Aorta (tissue), 5 donors: ENCODE data around the gene TUBB6. TPM values are rescaled to one million over a fixed set of nuclear protein-coding genes. Genes with fewer than 3 reads are reported as not detected.
A peak's percentile ranks its signal among the peaks of the same experiment; 100 is the strongest.

ENCODE experiments used
- ATAC-seq: fragments of 200-7000 bp; cut with Tn5 transposase; one replicate; pipeline ENCODE4 v1.9.1; 2022; ENCODE audit warnings: moderate library complexity; ENCODE audit not compliant: low FRiP score
- DNase-seq, 2 donors: peaks; one replicate each; pipeline ENCODE4 v3.0.0-alpha.2; 2020
- H3K27ac ChIP-seq, 2 donors: one replicate each; pipeline ENCODE4 v1.5.1; 2013; ENCODE audit warnings: low read length in 2 of 2, mild to moderate bottlenecking in 2 of 2, moderate library complexity in 2 of 2, control low read depth in 1 of 2, inconsistent platforms in 1 of 2, low read depth in 1 of 2
- H3K27me3 ChIP-seq, 2 donors: one replicate each; pipeline ENCODE4 v1.6.1; 2013; ENCODE audit warnings: control low read depth in 1 of 2, low read length in 1 of 2, mild to moderate bottlenecking in 1 of 2, moderate library complexity in 1 of 2; ENCODE audit not compliant: insufficient read depth in 2 of 2, control insufficient read depth in 1 of 2
- H3K36me3 ChIP-seq, 2 donors: one replicate each; pipeline ENCODE4 v1.6.1; 2013; ENCODE audit warnings: control low read depth in 1 of 2, low read length in 1 of 2, mild to moderate bottlenecking in 1 of 2; ENCODE audit not compliant: insufficient read depth in 2 of 2, control insufficient read depth in 1 of 2
- H3K4me1 ChIP-seq, 2 donors: one replicate each; pipeline ENCODE4 v1.6.1; 2013; ENCODE audit warnings: low read length in 2 of 2, control low read depth in 1 of 2, mild to moderate bottlenecking in 1 of 2, moderate library complexity in 1 of 2; ENCODE audit not compliant: insufficient read depth in 2 of 2, control insufficient read depth in 1 of 2
- H3K4me3 ChIP-seq, 2 donors: one replicate each; pipeline ENCODE4 v1.5.1; 2013; ENCODE audit warnings: low read length in 2 of 2, control low read depth in 1 of 2, mild to moderate bottlenecking in 1 of 2
- H3K9me3 ChIP-seq: one replicate; pipeline ENCODE4 v1.6.1; 2013; ENCODE audit warnings: mild to moderate bottlenecking, low read length; ENCODE audit not compliant: control insufficient read depth
- WGBS, 2 donors: extraction: QIAGEN DNeasy Blood & Tissue Kit; methylation state at CpG; one replicate each; pipeline ENCODE4 v1.1.7; 2013; 5-methylcytosine and 5-hydroxymethylcytosine counted together
- intact Hi-C, 2 donors: fragments of 100-400 bp; cut with DNase I; formaldehyde crosslinking; loops; one replicate each; pipeline versions ENCODE4 v1.14.2 to v1.15.0; 2022
- polyA plus RNA-seq, 2 donors: library from polyadenylated mRNA; stranded (reverse); fragments of 200-250 nt; gene quantifications; one replicate each; pipeline ENCODE4 v1.2.3, GENCODE V29; 2013
- total RNA-seq, 2 donors: library from RNA; stranded (reverse); fragmentation: NEBNext Ultra II Directional; extraction: Animal tissue kit (Norgen Biotek cat#: 25700); gene quantifications; one replicate each; pipeline ENCODE4 v1.2.1, GENCODE V29; 2021
- donor health status: healthy with polysubstance abuse.
- donor health status: Bipolar disorder and iron deficiency.
- donor health status: DM: no; HTN: no; CAD: no.
- donor health status: DM: no; HTN: no; CAD: no.
- donor health status: DM: yes; HTN: yes; CAD: no.

TUBB6 gene
- total and polyA plus RNA-seq, 4 donors: 137 to 257 (median 171) TPM

DNA sequence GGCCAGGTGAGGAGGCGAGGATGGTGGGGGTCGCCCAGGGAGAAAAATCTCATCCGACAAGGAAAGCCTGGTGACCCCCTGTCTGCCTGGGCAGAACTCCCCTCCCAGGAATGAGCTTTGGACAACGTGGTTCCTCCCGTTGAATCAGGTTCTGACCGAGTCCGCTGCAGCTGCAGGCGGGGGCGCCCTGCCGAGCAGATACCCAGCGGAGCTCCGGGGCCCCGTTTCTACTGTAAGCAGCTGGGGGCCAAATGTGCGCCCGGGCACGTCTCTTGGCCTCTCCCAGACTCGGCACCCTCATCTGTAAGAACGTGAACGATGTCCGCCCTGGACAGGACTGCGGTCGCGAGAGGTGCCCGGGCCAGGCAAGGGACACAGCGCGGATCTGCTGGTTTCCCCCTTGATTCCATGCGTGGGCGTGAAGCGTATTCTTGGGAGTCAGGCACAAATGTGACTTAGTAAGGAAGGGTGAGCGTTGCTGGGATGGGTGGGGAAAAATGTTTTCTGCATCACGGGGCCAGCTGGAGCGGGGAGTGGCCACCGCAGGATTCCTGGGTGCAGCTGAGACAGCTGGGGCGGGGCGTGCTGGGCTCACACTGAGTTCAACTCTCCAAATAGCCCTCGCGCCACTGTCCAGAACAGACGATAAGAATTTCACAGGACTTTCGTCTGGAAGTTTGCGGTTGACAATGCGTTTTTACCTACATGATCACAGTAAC lies 20.2 kb upstream of the TUBB6 start:
- Histone ChIP-seq H3K4me1 (no peaks in the 10 kb centered on the region), H3K27me3 (no peaks in the 10 kb centered on the region), H3K36me3 (no peaks in the 10 kb centered on the region), H3K4me3 (peak overlapping the region; percentile 3), H3K9me3 (no peaks in the 10 kb centered on the region), H3K27ac (peak overlapping the region; percentile 46 to 66)
- ATAC-seq (peak; percentile 93), DNase-seq (peak; percentile 91 to 95)
- intact Hi-C loops: no loop called here
- 1 to 2% methylated on average over 40 to 41 of the region's 41 CpGs for WGBS, 2 donors

- DNase-seq (no peak), ATAC-seq (peak; percentile 1)
- 6 to 8% methylated on average over 10 of the region's 10 CpGs for WGBS, 2 donors
- Histone ChIP-seq H3K27ac (peak overlapping the region; percentile 8 to 60), H3K4me3 (peak overlapping the region; percentile 3), H3K4me1 (no peaks in the 10 kb centered on the region), H3K9me3 (no peaks in the 10 kb centered on the region), H3K36me3 (no peaks in the 10 kb centered on the region), H3K27me3 (no peaks in the 10 kb centered on the region)
- intact Hi-C loops: no loop called here
Observed at GRCh38 chr18:12288403-12288755, 19.7 kb upstream of the TUBB6 start.

GRCh38 chr18:12290086-12290485 lies 18.0 kb upstream of the TUBB6 start:
- 85 to 88% methylated on average over 2 of the region's 2 CpGs for WGBS, 2 donors
- Histone ChIP-seq H3K9me3 (no peaks in the 10 kb centered on the region), H3K4me1 (no peaks in the 10 kb centered on the region), H3K4me3 (no peak overlapping the region), H3K27me3 (no peaks in the 10 kb centered on the region), H3K27ac (no peak overlapping the region), H3K36me3 (no peaks in the 10 kb centered on the region)
- DNase-seq: peak in 1 of 2 donors; percentile 25
- intact Hi-C loops: no loop called here
- no peak for ATAC-seq

- intact Hi-C loops: no loop called here
- 95% methylated on average over 6 of the region's 6 CpGs for WGBS, 2 donors
- Histone ChIP-seq H3K27ac (no peak overlapping the region), H3K27me3 (no peaks in the 10 kb centered on the region), H3K4me3 (no peak overlapping the region), H3K36me3 (no peaks in the 10 kb centered on the region), H3K4me1 (no peaks in the 10 kb centered on the region), H3K9me3 (no peaks in the 10 kb centered on the region)
- DNase-seq: no peak
- ATAC-seq: no peak
Observed at GRCh38 chr18:12291161-12291560, 16.9 kb upstream of the TUBB6 start.

DNA sequence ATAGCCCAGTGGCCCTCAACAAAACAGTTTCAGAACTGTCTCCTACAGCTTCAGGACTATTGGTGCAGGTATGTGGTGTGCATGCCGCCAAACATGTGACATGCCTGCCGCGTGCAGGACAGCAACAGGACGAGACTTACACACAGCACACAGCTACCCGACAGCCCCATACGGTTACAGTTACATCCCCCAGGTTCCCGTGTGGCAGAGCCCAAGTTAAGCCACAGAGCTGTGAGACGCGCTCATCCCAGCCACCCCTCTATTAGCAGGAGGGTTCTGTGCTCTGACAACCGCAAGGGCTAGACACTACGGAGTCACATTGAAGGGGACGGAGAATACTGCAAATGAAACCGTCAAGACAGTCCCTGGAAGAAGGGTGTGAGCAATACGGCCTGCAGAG lies 16.4 kb upstream of the TUBB6 start:
- H3K9me3 ChIP-seq: no peaks in the 10 kb centered on the region
- H3K4me3 ChIP-seq: no peak overlapping the region
- 95 to 97% methylated on average over 14 of the region's 14 CpGs for WGBS, 2 donors
- intact Hi-C loops: no loop called here
- DNase-seq: no peak
- no peak for ATAC-seq
- no peaks in the 10 kb centered on the region for H3K36me3 ChIP-seq
- no peaks in the 10 kb centered on the region for H3K4me1 ChIP-seq
- H3K27ac ChIP-seq: no peak overlapping the region
- H3K27me3 ChIP-seq: no peaks in the 10 kb centered on the region

- WGBS, 2 donors: 82 to 84% methylated on average over 11 of the region's 11 CpGs
- Histone ChIP-seq H3K27me3 (no peaks in the 10 kb centered on the region), H3K9me3 (peaks cover 2% of the 10 kb centered on the region), H3K4me3 (no peak overlapping the region), H3K27ac (no peak overlapping the region), H3K4me1 (no peaks in the 10 kb centered on the region), H3K36me3 (no peaks in the 10 kb centered on the region)
- intact Hi-C loops: no loop called here
- no peak for DNase-seq
- no peak for ATAC-seq
Observed at GRCh38 chr18:12293831-12294230, 14.2 kb upstream of the TUBB6 start.

DNA sequence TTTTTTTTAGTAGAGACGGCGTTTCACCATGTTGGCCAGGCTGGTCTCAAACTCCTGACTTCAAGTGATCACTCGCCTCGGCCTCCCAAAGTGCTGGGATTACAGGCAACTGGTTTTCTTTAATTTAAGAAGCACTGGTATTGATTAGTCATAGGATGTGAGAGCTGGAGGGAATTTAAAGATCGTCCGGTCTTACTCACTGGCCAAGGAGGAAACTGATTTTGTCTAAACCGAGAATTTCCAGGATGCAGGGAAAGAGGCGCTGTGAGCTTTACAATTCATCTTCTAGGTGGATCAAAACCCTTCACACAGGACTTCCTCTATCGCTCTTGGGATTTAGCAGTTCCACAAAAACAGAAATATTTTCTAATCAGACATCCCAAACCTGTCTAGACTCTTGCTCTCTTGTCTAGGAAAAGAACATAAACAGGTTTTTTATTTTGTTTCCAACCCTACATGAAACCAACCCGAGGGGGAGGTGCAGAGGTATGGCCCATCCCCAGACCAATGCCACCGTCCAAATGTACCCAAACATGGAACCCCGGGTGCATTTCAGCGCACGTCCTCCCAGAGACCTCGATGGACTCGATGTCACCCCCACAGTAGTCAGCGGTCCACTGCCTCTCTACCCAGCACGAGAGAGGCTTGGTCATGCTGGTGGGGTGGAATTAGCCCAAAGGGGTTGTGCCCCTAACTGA lies 12.5 kb upstream of the TUBB6 start:
- no peaks in the 10 kb centered on the region for H3K27me3 ChIP-seq
- DNase-seq (peak in 1 of 2 donors; percentile 48), ATAC-seq (no peak)
- H3K27ac ChIP-seq: no peak overlapping the region
- no peaks in the 10 kb centered on the region for H3K4me1 ChIP-seq
- intact Hi-C loops: no loop called here
- H3K4me3 ChIP-seq: no peak overlapping the region
- 96 to 97% methylated on average over 18 of the region's 18 CpGs for WGBS, 2 donors
- H3K36me3 ChIP-seq: no peaks in the 10 kb centered on the region
- H3K9me3 ChIP-seq: peaks cover 2% of the 10 kb centered on the region

DNA sequence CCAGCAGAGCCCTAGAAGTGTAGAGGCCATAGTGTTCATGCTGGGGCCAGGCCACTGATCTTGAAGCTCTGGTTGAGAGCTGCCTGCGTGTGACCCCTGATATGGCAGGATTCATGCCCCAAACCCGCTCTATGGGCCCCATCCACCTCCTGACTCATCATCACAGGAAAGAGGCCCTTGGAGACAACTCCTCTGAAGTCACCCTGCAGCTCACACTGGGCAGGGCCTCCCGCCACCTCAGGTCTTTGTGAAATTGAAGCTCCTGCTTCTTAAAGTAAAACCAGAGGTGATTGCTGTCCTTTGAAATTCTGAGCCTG lies 12.0 kb upstream of the TUBB6 start:
- Histone ChIP-seq H3K27ac (no peak overlapping the region), H3K27me3 (no peaks in the 10 kb centered on the region), H3K4me3 (no peak overlapping the region), H3K4me1 (no peaks in the 10 kb centered on the region), H3K36me3 (no peaks in the 10 kb centered on the region), H3K9me3 (peaks cover 2% of the 10 kb centered on the region)
- WGBS, 2 donors: 94 to 97% methylated on average over 3 of the region's 3 CpGs
- intact Hi-C loops: no loop called here
- no peak for DNase-seq
- ATAC-seq: no peak

DNA sequence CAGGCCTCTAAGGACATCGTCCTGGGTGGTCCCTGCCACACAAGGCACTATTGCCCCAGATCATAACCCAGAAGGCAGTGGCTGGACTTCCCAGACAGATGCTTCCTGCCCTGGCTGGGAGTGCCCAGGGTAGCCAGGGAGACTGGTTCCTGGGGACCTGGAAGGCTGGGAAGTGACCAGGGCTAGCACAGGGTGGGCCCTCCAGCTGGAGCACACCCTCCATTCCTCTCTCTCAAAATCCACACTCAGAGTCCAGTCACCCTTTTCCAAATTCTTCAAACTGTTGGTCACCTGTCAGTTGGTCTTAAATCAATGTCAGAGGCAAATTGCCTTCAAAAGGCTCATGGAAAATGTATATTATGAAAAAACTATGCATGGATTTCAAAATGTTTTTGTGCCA lies 11.6 kb upstream of the TUBB6 start:
- Histone ChIP-seq H3K27me3 (no peaks in the 10 kb centered on the region), H3K27ac (no peak overlapping the region), H3K4me3 (no peak overlapping the region), H3K9me3 (peaks cover 2% of the 10 kb centered on the region), H3K36me3 (no peaks in the 10 kb centered on the region), H3K4me1 (no peaks in the 10 kb centered on the region)
- DNase-seq (peak in 1 of 2 donors; percentile 33), ATAC-seq (no peak)
- 57 to 71% methylated on average over 1 of the region's 1 CpG for WGBS, 2 donors
- intact Hi-C loops: no loop called here
